ENCODE measurements around the gene FBXO10. TPM values are rescaled to one million over a fixed set of nuclear protein-coding genes. Genes with fewer than 3 reads are reported as not detected.

The FBXO10 gene
- total and polyA plus RNA-seq, 10 of the 15 experiments (the other 5 are each of a cell fraction or from before 2014, with no cell fraction given) = 1.6 to 17.2 (median 9.6) TPM

DNA sequence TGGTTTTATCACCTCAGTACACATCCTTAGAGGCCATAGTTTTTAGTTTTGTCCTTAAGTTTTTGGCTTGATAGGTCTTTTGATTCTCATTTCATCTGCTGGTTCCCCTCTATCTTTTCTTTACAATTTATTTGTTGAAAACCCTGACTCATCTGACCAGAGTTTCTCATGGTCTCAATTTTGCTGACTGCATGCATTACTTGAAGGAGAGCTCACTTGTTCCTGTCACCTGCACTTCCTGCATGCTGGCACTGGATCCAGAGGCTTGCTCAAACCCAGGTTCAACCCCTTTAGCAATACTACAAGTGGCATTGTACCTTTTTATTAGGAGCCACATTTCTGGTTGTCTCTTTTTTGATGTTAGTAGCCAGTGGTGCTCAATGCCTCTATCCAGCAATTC lies 26.7 kb downstream of the FBXO10 start:
- intact Hi-C loops (cut with micrococcal nuclease; ENCODE audit: unreplicated experiment) (no loop called here), in situ Hi-C loops (cut with MboI) (no loop called here)
- RAD21 ChIA-PET (ENCODE audit: unreplicated experiment) = no interaction called here
- Histone ChIP-seq H3K4me2 (ENCODE audit: control insufficient read depth, insufficient read depth) (no peak overlapping the region), H3K27ac (ENCODE audit: control insufficient read depth, insufficient read depth) (no peak overlapping the region), H3K36me3 (ENCODE audit: control insufficient read depth in 2 of 2, insufficient read depth in 2 of 2, low read length in 1 of 2) (no peaks in the 10 kb centered on the region), H3K9ac (ENCODE audit: control insufficient read depth, insufficient read depth, low read length) (no peak overlapping the region), H3K4me3 (no peak overlapping the region), H2AFZ (ENCODE audit: control insufficient read depth, low read depth, low read length) (no peak overlapping the region), H3K9me3 (replicated peaks; ENCODE audit: control insufficient read depth, insufficient read depth, low read length) (no peaks in the 10 kb centered on the region), H4K20me1 (ENCODE audit: control insufficient read depth, insufficient read depth) (no peaks in the 10 kb centered on the region), H3K79me2 (ENCODE audit: control insufficient read depth, insufficient read depth, low read length) (no peaks in the 10 kb centered on the region), H3K4me1 (ENCODE audit: control insufficient read depth, insufficient read depth, low read length) (no peaks in the 10 kb centered on the region), H3K27me3 (replicated peaks in 1 of 2; ENCODE audit: control insufficient read depth in 2 of 2, insufficient read depth in 2 of 2, low read length in 1 of 2) (no peaks in the 10 kb centered on the region)
- SMC1A ChIA-PET (ENCODE audit: uncharacterized antibody, unreplicated experiment) = no interaction called here
- TF ChIP-seq STAT3 (IDR thresholded peaks at IDR 0.05; ENCODE audit: low read depth, low read length) = no peak
- CTCF ChIA-PET = no interaction called here
- FAIRE-seq (no peak), DNase-seq (ENCODE audit: low read depth, low spot score) (no peak), ATAC-seq (no peak)
- no TSS peak for BruUV-seq (replicated peaks)
- POLR2A ChIA-PET = interaction anchor here (0.6 to 1.0 kb wide), 2 partner anchors 25 to 848 kb away, joined by 3 to 6 read pairs; no protein-coding TSS in a partner anchor

DNA sequence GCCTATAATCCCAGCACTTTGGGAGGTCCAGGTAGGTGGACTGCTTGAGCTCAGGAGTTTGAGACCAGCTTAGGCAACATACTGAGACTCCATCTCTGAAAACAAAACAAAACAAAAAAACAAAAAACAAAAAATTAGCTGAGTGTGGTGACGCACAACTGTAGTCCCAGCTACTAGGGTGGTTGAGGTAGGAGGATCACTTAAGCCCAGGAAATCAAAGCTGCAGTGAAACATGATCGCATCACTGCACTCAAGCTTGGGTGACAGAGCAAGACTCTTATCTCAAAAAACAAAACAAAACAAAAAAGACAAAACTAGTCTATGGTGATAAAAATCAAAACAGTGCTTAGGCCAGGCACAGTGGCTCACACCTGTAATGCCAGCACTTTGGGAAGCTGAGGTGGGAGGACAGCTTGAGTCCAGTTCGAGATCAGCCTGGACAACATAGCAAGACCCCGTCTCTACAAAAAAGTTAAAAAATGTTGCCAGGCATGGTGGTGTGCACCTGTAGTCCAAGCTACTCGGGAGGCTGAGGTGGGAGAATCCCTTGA lies 28.8 kb downstream of the FBXO10 start:
- no peak for FAIRE-seq
- in situ Hi-C loops (cut with MboI) = no loop called here

More for the DNA sequence above, 28.8 kb downstream of the FBXO10 start:
- no peaks in the 10 kb centered on the region for H3K4me1 ChIP-seq (ENCODE audit: control insufficient read depth, insufficient read depth, low read length)
- no peaks in the 10 kb centered on the region for H3K79me2 ChIP-seq (ENCODE audit: control insufficient read depth, insufficient read depth, low read length)
- ChIA-PET RAD21 (ENCODE audit: unreplicated experiment) (no interaction called here), SMC1A (ENCODE audit: uncharacterized antibody, unreplicated experiment) (interaction anchor here (1.0 to 1.3 kb wide), 2 partner anchors 40 to 60 kb away, joined by 3 read pairs; no protein-coding TSS in a partner anchor), CTCF (interaction anchor here (1.5 kb wide), 1 partner anchor 12 kb away, joined by 7 read pairs; no protein-coding TSS in a partner anchor), POLR2A (interaction anchor here (0.6 kb wide), 1 partner anchor 51 kb away, joined by 3 read pairs; no protein-coding TSS in a partner anchor)
- H3K9ac ChIP-seq (ENCODE audit: control insufficient read depth, insufficient read depth, low read length) = no peak overlapping the region
- H3K36me3 ChIP-seq (ENCODE audit: control insufficient read depth in 2 of 2, insufficient read depth in 2 of 2, low read length in 1 of 2) = no peaks in the 10 kb centered on the region
- no peaks in the 10 kb centered on the region for H4K20me1 ChIP-seq (ENCODE audit: control insufficient read depth, insufficient read depth)
- H3K27me3 ChIP-seq (replicated peaks in 1 of 2; ENCODE audit: control insufficient read depth in 2 of 2, insufficient read depth in 2 of 2, low read length in 1 of 2) = no peaks in the 10 kb centered on the region
- H3K4me3 ChIP-seq = no peak overlapping the region
- H3K9me3 ChIP-seq (replicated peaks; ENCODE audit: control insufficient read depth, insufficient read depth, low read length) = no peaks in the 10 kb centered on the region
- intact Hi-C loops (cut with micrococcal nuclease; ENCODE audit: unreplicated experiment) = no loop called here
- TF ChIP-seq SREBF1 (IDR thresholded peaks at IDR 0.05; ENCODE audit: low read length) (no peak), NR2C2 (IDR thresholded peaks at IDR 0.05; ENCODE audit: borderline replicate concordance, control insufficient read depth, insufficient read length, low read depth) (no peak), NR2C1 (IDR thresholded peaks at IDR 0.05) (no peak), STAT3 (IDR thresholded peaks at IDR 0.05; ENCODE audit: low read depth, low read length) (no peak), PAX8 (IDR thresholded peaks at IDR 0.05) (no peak)
- TF ChIP-seq, protein P1, sequence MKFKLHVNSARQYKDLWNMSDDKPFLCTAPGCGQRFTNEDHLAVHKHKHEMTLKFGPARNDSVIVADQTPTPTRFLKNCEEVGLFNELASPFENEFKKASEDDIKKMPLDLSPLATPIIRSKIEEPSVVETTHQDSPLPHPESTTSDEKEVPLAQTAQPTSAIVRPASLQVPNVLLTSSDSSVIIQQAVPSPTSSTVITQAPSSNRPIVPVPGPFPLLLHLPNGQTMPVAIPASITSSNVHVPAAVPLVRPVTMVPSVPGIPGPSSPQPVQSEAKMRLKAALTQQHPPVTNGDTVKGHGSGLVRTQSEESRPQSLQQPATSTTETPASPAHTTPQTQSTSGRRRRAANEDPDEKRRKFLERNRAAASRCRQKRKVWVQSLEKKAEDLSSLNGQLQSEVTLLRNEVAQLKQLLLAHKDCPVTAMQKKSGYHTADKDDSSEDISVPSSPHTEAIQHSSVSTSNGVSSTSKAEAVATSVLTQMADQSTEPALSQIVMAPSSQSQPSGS (IDR thresholded peaks at IDR 0.05; ENCODE audit: low read length) = no peak
- no peak overlapping the region for H2AFZ ChIP-seq (ENCODE audit: control insufficient read depth, low read depth, low read length)
- H3K4me2 ChIP-seq (ENCODE audit: control insufficient read depth, insufficient read depth) = no peak overlapping the region
- BruUV-seq (replicated peaks) = no TSS peak
- DNase-seq (ENCODE audit: low read depth, low spot score) (no peak), ATAC-seq (no peak)
- 89% methylated on average over 5 of the region's 5 CpGs for WGBS (ENCODE audit: insufficient coverage, insufficient replicate concordance, low lambda C conversion rate, missing lambda C conversion rate)
- no peak overlapping the region for H3K27ac ChIP-seq (ENCODE audit: control insufficient read depth, insufficient read depth)
